Measurements from ENCODE around the gene BCL7A.

The BCL7A gene

GRCh38 chr12:121990114-121990647 is 31.5 kb upstream of the BCL7A start:
- no peak for DNase-seq (ENCODE audit: low spot score in 2 of 2)
- H3K4me1 Mint-ChIP-seq: peaks cover 3% of the 10 kb centered on the region
- H3K27me3 Mint-ChIP-seq: no peaks in the 10 kb centered on the region
- H3K36me3 Mint-ChIP-seq: no peaks in the 10 kb centered on the region
- H3K4me3 Mint-ChIP-seq: no peak overlapping the region
- H3K27ac Mint-ChIP-seq: no peak overlapping the region
- H3K9me3 Mint-ChIP-seq: no peaks in the 10 kb centered on the region
- ATAC-seq (ENCODE audit: low read depth): no peak

GRCh38 chr12:121990692-121991603 is 30.7 kb upstream of the BCL7A start:
- no peak for DNase-seq (ENCODE audit: low spot score in 2 of 2)
- Mint-ChIP-seq H3K27me3 (no peaks in the 10 kb centered on the region), H3K36me3 (no peaks in the 10 kb centered on the region), H3K4me1 (peaks cover 3% of the 10 kb centered on the region), H3K27ac (no peak overlapping the region), H3K9me3 (no peaks in the 10 kb centered on the region), H3K4me3 (no peak overlapping the region)
- no peak for ATAC-seq (ENCODE audit: low read depth)

- H3K9me3 Mint-ChIP-seq: no peaks in the 10 kb centered on the region
- H3K27ac Mint-ChIP-seq: peak overlapping the region; percentile 71
- peaks cover 2% of the 10 kb centered on the region for H3K27me3 Mint-ChIP-seq
- no peaks in the 10 kb centered on the region for H3K36me3 Mint-ChIP-seq
- H3K4me3 Mint-ChIP-seq: peak overlapping the region; percentile 57
- DNase-seq (ENCODE audit: low spot score in 2 of 2) (peak; percentile 42 to 46), ATAC-seq (ENCODE audit: low read depth) (peak; percentile 93)
- peaks cover 7% of the 10 kb centered on the region for H3K4me1 Mint-ChIP-seq
Observed at GRCh38 chr12:121992059-121992879, 29.4 kb upstream of the BCL7A start.

GRCh38 chr12:121996050-121996944 is 25.4 kb upstream of the BCL7A start:
- Mint-ChIP-seq H3K36me3 (no peaks in the 10 kb centered on the region), H3K4me3 (no peak overlapping the region), H3K4me1 (peaks cover 7% of the 10 kb centered on the region), H3K27ac (no peak overlapping the region), H3K27me3 (peaks cover 5% of the 10 kb centered on the region), H3K9me3 (peaks cover 4% of the 10 kb centered on the region)
- DNase-seq (ENCODE audit: low spot score in 2 of 2) (no peak), ATAC-seq (ENCODE audit: low read depth) (no peak)

- Mint-ChIP-seq H3K9me3 (peaks cover 4% of the 10 kb centered on the region), H3K27me3 (peaks cover 5% of the 10 kb centered on the region), H3K36me3 (no peaks in the 10 kb centered on the region), H3K4me3 (peak overlapping the region; percentile 32), H3K27ac (no peak overlapping the region), H3K4me1 (peaks cover 6% of the 10 kb centered on the region)
- ATAC-seq (ENCODE audit: low read depth): no peak
- DNase-seq (ENCODE audit: low spot score in 2 of 2): no peak
Observed at GRCh38 chr12:121996945-121997612, 24.6 kb upstream of the BCL7A start.

- Mint-ChIP-seq H3K27ac (no peak overlapping the region), H3K4me3 (no peak overlapping the region), H3K4me1 (peaks cover 31% of the 10 kb centered on the region), H3K9me3 (peaks cover 4% of the 10 kb centered on the region), H3K36me3 (no peaks in the 10 kb centered on the region), H3K27me3 (peaks cover 5% of the 10 kb centered on the region)
- DNase-seq (ENCODE audit: low spot score in 2 of 2): no peak
- no peak for ATAC-seq (ENCODE audit: low read depth)
Observed at GRCh38 chr12:122001466-122002209, 20.0 kb upstream of the BCL7A start.

GRCh38 chr12:122003651-122004611 is 17.8 kb upstream of the BCL7A start:
- Mint-ChIP-seq H3K27me3 (peaks cover 3% of the 10 kb centered on the region), H3K9me3 (peaks cover 4% of the 10 kb centered on the region), H3K36me3 (no peaks in the 10 kb centered on the region), H3K4me1 (peaks cover 32% of the 10 kb centered on the region), H3K4me3 (peak overlapping the region; percentile 53), H3K27ac (peak overlapping the region; percentile 68)
- DNase-seq (ENCODE audit: low spot score in 2 of 2) (peak; percentile 48 to 56), ATAC-seq (ENCODE audit: low read depth) (peak; percentile 86)

GRCh38 chr12:122004633-122005071 is 17.0 kb upstream of the BCL7A start:
- DNase-seq (ENCODE audit: low spot score in 2 of 2) (no peak), ATAC-seq (ENCODE audit: low read depth) (peak; percentile 25)
- Mint-ChIP-seq H3K4me1 (peaks cover 37% of the 10 kb centered on the region), H3K27ac (peak overlapping the region; percentile 68), H3K9me3 (peaks cover 2% of the 10 kb centered on the region), H3K27me3 (peaks cover 1% of the 10 kb centered on the region), H3K36me3 (no peaks in the 10 kb centered on the region), H3K4me3 (peak overlapping the region; percentile 53)

GRCh38 chr12:122005252-122005776 is 16.4 kb upstream of the BCL7A start:
- Mint-ChIP-seq H3K27me3 (no peaks in the 10 kb centered on the region), H3K36me3 (no peaks in the 10 kb centered on the region), H3K9me3 (no peaks in the 10 kb centered on the region), H3K27ac (peak overlapping the region; percentile 68), H3K4me3 (peak overlapping the region; percentile 4), H3K4me1 (peaks cover 39% of the 10 kb centered on the region)
- DNase-seq (ENCODE audit: low spot score in 2 of 2): no peak
- ATAC-seq (ENCODE audit: low read depth): no peak

GRCh38 chr12:122006186-122006926 is 15.3 kb upstream of the BCL7A start:
- H3K27ac Mint-ChIP-seq: no peak overlapping the region
- H3K4me3 Mint-ChIP-seq: peak overlapping the region; percentile 62
- ATAC-seq (ENCODE audit: low read depth) (no peak), DNase-seq (ENCODE audit: low spot score in 2 of 2) (no peak)
- H3K9me3 Mint-ChIP-seq: no peaks in the 10 kb centered on the region
- no peaks in the 10 kb centered on the region for H3K27me3 Mint-ChIP-seq
- H3K4me1 Mint-ChIP-seq: peaks cover 39% of the 10 kb centered on the region
- no peaks in the 10 kb centered on the region for H3K36me3 Mint-ChIP-seq

GRCh38 chr12:122009741-122010140 is 11.9 kb upstream of the BCL7A start:
- H3K36me3 Mint-ChIP-seq: no peaks in the 10 kb centered on the region
- H3K4me1 Mint-ChIP-seq: peaks cover 25% of the 10 kb centered on the region
- H3K27me3 Mint-ChIP-seq: no peaks in the 10 kb centered on the region
- DNase-seq (ENCODE audit: low spot score in 2 of 2) (no peak), ATAC-seq (ENCODE audit: low read depth) (peak; percentile 27)
- no peak overlapping the region for H3K27ac Mint-ChIP-seq
- H3K9me3 Mint-ChIP-seq: no peaks in the 10 kb centered on the region
- H3K4me3 Mint-ChIP-seq: peak overlapping the region; percentile 47
